Breast epithelium (tissue), 4 donors: ENCODE measurements around the gene PRKN. TPM values are rescaled to one million over a fixed set of nuclear protein-coding genes. Genes with fewer than 3 reads are reported as not detected.

Experiments used
- DNase-seq, 2 donors: peaks; one replicate each; pipeline ENCODE4 v3.0.0-alpha.2; 2019; ENCODE audit warnings: low spot score in 2 of 2
- H3K27ac ChIP-seq, 2 donors: fragments of 200-600 bp; sonication (generic) in 1 of 2; one replicate each; pipeline ENCODE4 v1.5.1; 2016 to 2019; ENCODE audit warnings: mild to moderate bottlenecking in 1 of 2
- H3K27me3 ChIP-seq, 2 donors: fragments of 200-600 bp; sonication (generic) in 1 of 2; one replicate each; pipeline versions ENCODE4 v1.5.1 to v1.6.0; 2017 to 2019; ENCODE audit warnings: control low read depth in 1 of 2, mild to moderate bottlenecking in 1 of 2
- H3K36me3 ChIP-seq: fragments of 200-600 bp; one replicate; pipeline ENCODE4 v1.5.1; 2019
- H3K4me1 ChIP-seq, 2 donors: fragments of 200-600 bp; sonication (generic); one replicate each; pipeline ENCODE4 v1.5.1; 2016 to 2019; ENCODE audit warnings: control low read depth in 1 of 2
- H3K4me3 ChIP-seq, 3 donors: fragments of 200-600 bp; sonication (generic); 1 replicate in 2 of 3; 2 replicates in 1 of 3; pipeline ENCODE4 v1.5.1; 2016 to 2019; ENCODE audit warnings: mild to moderate bottlenecking in 3 of 3, moderate library complexity in 2 of 3
- H3K9me3 ChIP-seq, 2 donors: fragments of 200-600 bp; sonication (generic) in 1 of 2; one replicate each; pipeline ENCODE4 v1.5.1; 2016 to 2019; ENCODE audit warnings: control low read depth in 1 of 2
- CTCF ChIP-seq, 3 donors: fragments of 450-650 bp; IDR thresholded peaks; one replicate each; pipeline ENCODE4 v1.5.1; 2016 to 2017; ENCODE audit warnings: antibody characterized with exemption in 3 of 3, mild to moderate bottlenecking in 3 of 3, moderate library complexity in 3 of 3
- POLR2A ChIP-seq: fragments of 450-650 bp; IDR thresholded peaks from one replicate; pipeline ENCODE4 v1.6.1; 2016; ENCODE audit warnings: antibody characterized with exemption, mild to moderate bottlenecking, moderate library complexity
- POLR2AphosphoS5 ChIP-seq, 3 donors: sonication (generic); formaldehyde crosslinking; IDR thresholded peaks; one replicate each; pipeline ENCODE4 v1.6.1; 2017; ENCODE audit warnings: antibody characterized with exemption in 3 of 3
- intact Hi-C: fragments of 100-400 bp; cut with DNase I; formaldehyde crosslinking; loops from one replicate; pipeline ENCODE4 v1.15.1; 2023; ENCODE audit warnings: low total_unique reads
- total RNA-seq, 3 donors: library from RNA; depleted of rRNA; stranded (reverse); fragments of >200 nt; gene quantifications; one replicate each; pipeline ENCODE4 v1.1.0, GENCODE V29; 2016

Gene PRKN
- total RNA-seq, 3 donors from 2014 or later, result 7.2 to 19.0 (median 11.2) TPM

- Histone ChIP-seq H3K9me3 (no peaks in the 10 kb centered on the region), H3K4me1 (no peaks in the 10 kb centered on the region), H3K27me3 (no peaks in the 10 kb centered on the region), H3K36me3 (no peaks in the 10 kb centered on the region), H3K27ac (no peak overlapping the region), H3K4me3 (no peak overlapping the region)
- intact Hi-C loops, result no loop called here
- TF ChIP-seq POLR2AphosphoS5 (IDR thresholded peaks at IDR 0.05), result no peak
- TF ChIP-seq CTCF (IDR thresholded peaks at IDR 0.05), result no peak
- no peak for TF ChIP-seq POLR2A
- no peak for DNase-seq
These were observed 1271.7 kb downstream of the PRKN start for GRCh38 chr6:161455848-161456247.

GRCh38 chr6:161453558-161453957 is 1274.0 kb downstream of the PRKN start:
- no peaks in the 10 kb centered on the region for H3K36me3 ChIP-seq
- no peak overlapping the region for H3K27ac ChIP-seq
- no peak overlapping the region for H3K4me3 ChIP-seq
- intact Hi-C loops, result no loop called here
- H3K27me3 ChIP-seq, result no peaks in the 10 kb centered on the region
- no peaks in the 10 kb centered on the region for H3K9me3 ChIP-seq
- TF ChIP-seq POLR2AphosphoS5 (IDR thresholded peaks at IDR 0.05) (no peak), POLR2A (no peak), CTCF (IDR thresholded peaks at IDR 0.05) (no peak)
- no peak for DNase-seq
- no peaks in the 10 kb centered on the region for H3K4me1 ChIP-seq

GRCh38 chr6:161452241-161452640 is 1275.3 kb downstream of the PRKN start:
- no peaks in the 10 kb centered on the region for H3K9me3 ChIP-seq
- no peaks in the 10 kb centered on the region for H3K4me1 ChIP-seq
- no peak for DNase-seq
- TF ChIP-seq POLR2AphosphoS5 (IDR thresholded peaks at IDR 0.05), result no peak
- TF ChIP-seq CTCF (IDR thresholded peaks at IDR 0.05), result no peak
- H3K27ac ChIP-seq, result no peak overlapping the region
- no peaks in the 10 kb centered on the region for H3K36me3 ChIP-seq
- intact Hi-C loops, result no loop called here
- no peak overlapping the region for H3K4me3 ChIP-seq
- H3K27me3 ChIP-seq, result no peaks in the 10 kb centered on the region

GRCh38 chr6:161449521-161449920 is 1278.0 kb downstream of the PRKN start:
- intact Hi-C loops, result no loop called here
- Histone ChIP-seq H3K4me1 (no peaks in the 10 kb centered on the region), H3K4me3 (no peak overlapping the region), H3K36me3 (no peaks in the 10 kb centered on the region), H3K27ac (no peak overlapping the region), H3K27me3 (no peaks in the 10 kb centered on the region), H3K9me3 (no peaks in the 10 kb centered on the region)
- DNase-seq, result no peak
- TF ChIP-seq POLR2A (no peak), CTCF (IDR thresholded peaks at IDR 0.05) (no peak), POLR2AphosphoS5 (IDR thresholded peaks at IDR 0.05) (no peak)

- no peaks in the 10 kb centered on the region for H3K27me3 ChIP-seq
- no peaks in the 10 kb centered on the region for H3K36me3 ChIP-seq
- no peak for DNase-seq
- no peaks in the 10 kb centered on the region for H3K9me3 ChIP-seq
- H3K27ac ChIP-seq, result no peak overlapping the region
- H3K4me3 ChIP-seq, result no peak overlapping the region
- intact Hi-C loops, result no loop called here
- TF ChIP-seq POLR2AphosphoS5 (IDR thresholded peaks at IDR 0.05) (no peak), CTCF (IDR thresholded peaks at IDR 0.05) (no peak), POLR2A (no peak)
- no peaks in the 10 kb centered on the region for H3K4me1 ChIP-seq
These were observed 1280.6 kb downstream of the PRKN start for GRCh38 chr6:161446949-161447348.
